Measurements from ENCODE around the gene MAMDC2. TPM values are rescaled to one million over a fixed set of nuclear protein-coding genes. Genes with fewer than 3 reads are reported as not detected.

Gene MAMDC2
- total RNA-seq, 6 experiments from 2014 or later = 4.0 to 16.6 (median 13.9) TPM

- peaks cover 34% of the 10 kb centered on the region for H3K36me3 Mint-ChIP-seq (ENCODE audit: low read depth)
- TF ChIP-seq, protein P1, sequence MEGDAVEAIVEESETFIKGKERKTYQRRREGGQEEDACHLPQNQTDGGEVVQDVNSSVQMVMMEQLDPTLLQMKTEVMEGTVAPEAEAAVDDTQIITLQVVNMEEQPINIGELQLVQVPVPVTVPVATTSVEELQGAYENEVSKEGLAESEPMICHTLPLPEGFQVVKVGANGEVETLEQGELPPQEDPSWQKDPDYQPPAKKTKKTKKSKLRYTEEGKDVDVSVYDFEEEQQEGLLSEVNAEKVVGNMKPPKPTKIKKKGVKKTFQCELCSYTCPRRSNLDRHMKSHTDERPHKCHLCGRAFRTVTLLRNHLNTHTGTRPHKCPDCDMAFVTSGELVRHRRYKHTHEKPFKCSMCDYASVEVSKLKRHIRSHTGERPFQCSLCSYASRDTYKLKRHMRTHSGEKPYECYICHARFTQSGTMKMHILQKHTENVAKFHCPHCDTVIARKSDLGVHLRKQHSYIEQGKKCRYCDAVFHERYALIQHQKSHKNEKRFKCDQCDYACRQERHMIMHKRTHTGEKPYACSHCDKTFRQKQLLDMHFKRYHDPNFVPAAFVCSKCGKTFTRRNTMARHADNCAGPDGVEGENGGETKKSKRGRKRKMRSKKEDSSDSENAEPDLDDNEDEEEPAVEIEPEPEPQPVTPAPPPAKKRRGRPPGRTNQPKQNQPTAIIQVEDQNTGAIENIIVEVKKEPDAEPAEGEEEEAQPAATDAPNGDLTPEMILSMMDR (IDR thresholded peaks at IDR 0.05) = no peak
- H3K27ac Mint-ChIP-seq = no peak overlapping the region
- no peak for DNase-seq
- H3K4me1 Mint-ChIP-seq (ENCODE audit: low read depth) = peaks cover 59% of the 10 kb centered on the region
- no peak overlapping the region for H3K4me3 Mint-ChIP-seq
- H3K9me3 Mint-ChIP-seq = peaks cover 4% of the 10 kb centered on the region; the same call in 1 of the 2 replicates
- no peaks in the 10 kb centered on the region for H3K27me3 Mint-ChIP-seq (ENCODE audit: insufficient read depth)
These were observed 173.4 kb downstream of the MAMDC2 start for GRCh38 chr9:70217029-70217428.

DNA sequence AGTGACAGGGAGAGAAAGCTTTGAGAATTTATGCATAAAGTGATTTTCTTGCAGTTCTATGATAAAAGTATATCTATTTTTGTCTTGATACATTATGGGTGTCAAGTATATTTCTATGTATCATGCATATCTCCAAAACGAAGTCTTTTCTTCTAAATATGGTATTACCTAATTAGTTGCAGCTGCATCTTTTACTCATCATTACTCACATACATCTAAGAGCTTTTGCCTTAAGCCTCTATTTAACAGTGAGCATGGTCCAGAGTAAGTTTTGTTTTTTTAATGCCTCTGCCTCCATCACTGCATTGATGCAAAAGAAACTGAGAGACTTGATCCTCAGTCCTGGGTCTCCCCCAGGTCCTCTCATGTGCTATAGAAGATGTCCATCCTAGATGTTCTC lies 175.1 kb downstream of the MAMDC2 start:
- H3K4me1 Mint-ChIP-seq (ENCODE audit: low read depth) = peaks cover 68% of the 10 kb centered on the region
- peaks cover 20% of the 10 kb centered on the region for H3K36me3 Mint-ChIP-seq (ENCODE audit: low read depth)
- DNase-seq = peak; percentile 79
- peak overlapping the region; percentile 49; the same call in 1 of the 2 replicates for H3K4me3 Mint-ChIP-seq
- H3K9me3 Mint-ChIP-seq = no peaks in the 10 kb centered on the region
- peak overlapping the region; percentile 77 for H3K27ac Mint-ChIP-seq
- TF ChIP-seq, protein P1 (IDR thresholded peaks at IDR 0.05) = no peak
- no peaks in the 10 kb centered on the region for H3K27me3 Mint-ChIP-seq (ENCODE audit: insufficient read depth)

- Mint-ChIP-seq H3K27ac (peak overlapping the region; percentile 66), H3K27me3 (ENCODE audit: insufficient read depth) (no peaks in the 10 kb centered on the region), H3K9me3 (no peaks in the 10 kb centered on the region), H3K36me3 (ENCODE audit: low read depth) (peaks cover 5% of the 10 kb centered on the region), H3K4me3 (no peak overlapping the region), H3K4me1 (ENCODE audit: low read depth) (peaks cover 55% of the 10 kb centered on the region)
- DNase-seq = peak; percentile 83
- TF ChIP-seq, protein P1 (IDR thresholded peaks at IDR 0.05) = no peak
These were observed 176.6 kb downstream of the MAMDC2 start for GRCh38 chr9:70220216-70220615.

GRCh38 chr9:70222354-70222753 lies 178.7 kb downstream of the MAMDC2 start:
- Mint-ChIP-seq H3K4me3 (no peak overlapping the region), H3K27me3 (ENCODE audit: insufficient read depth) (no peaks in the 10 kb centered on the region), H3K27ac (peak overlapping the region; percentile 10), H3K4me1 (ENCODE audit: low read depth) (peaks cover 48% of the 10 kb centered on the region), H3K9me3 (no peaks in the 10 kb centered on the region), H3K36me3 (ENCODE audit: low read depth) (no peaks in the 10 kb centered on the region)
- DNase-seq = peak; percentile 22
- TF ChIP-seq, protein P1 (IDR thresholded peaks at IDR 0.05) = no peak

DNA sequence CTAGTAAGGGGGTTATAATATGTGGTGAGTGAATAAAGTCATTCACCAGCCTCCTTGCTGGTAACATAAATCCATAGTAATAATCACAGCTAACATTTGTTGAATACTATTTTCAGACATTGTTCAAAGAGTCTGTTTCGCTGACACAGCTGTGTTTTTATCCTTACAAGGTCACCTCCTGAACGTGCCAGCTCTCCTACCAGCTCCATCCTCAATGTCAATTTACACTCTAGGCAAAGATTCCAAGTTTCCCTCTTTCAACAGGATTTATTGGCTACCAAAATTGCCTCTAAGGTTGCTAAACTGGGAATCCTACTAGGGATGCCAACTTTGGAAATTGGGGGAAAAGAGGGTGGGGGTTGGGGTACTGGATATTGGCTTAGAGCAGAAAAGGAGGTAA lies 184.5 kb downstream of the MAMDC2 start:
- H3K4me1 Mint-ChIP-seq (ENCODE audit: low read depth) = peaks cover 23% of the 10 kb centered on the region
- no peaks in the 10 kb centered on the region for H3K27me3 Mint-ChIP-seq (ENCODE audit: insufficient read depth)
- TF ChIP-seq, protein P1 (IDR thresholded peaks at IDR 0.05) = no peak
- no peak overlapping the region for H3K4me3 Mint-ChIP-seq
- H3K27ac Mint-ChIP-seq = no peak overlapping the region
- DNase-seq = no peak
- H3K36me3 Mint-ChIP-seq (ENCODE audit: low read depth) = no peaks in the 10 kb centered on the region
- H3K9me3 Mint-ChIP-seq = no peaks in the 10 kb centered on the region

GRCh38 chr9:70228611-70229010 lies 185.0 kb downstream of the MAMDC2 start:
- Mint-ChIP-seq H3K9me3 (no peaks in the 10 kb centered on the region), H3K4me3 (no peak overlapping the region), H3K27me3 (ENCODE audit: insufficient read depth) (no peaks in the 10 kb centered on the region), H3K27ac (peak overlapping the region; percentile 0; the same call in 1 of the 2 replicates), H3K36me3 (ENCODE audit: low read depth) (no peaks in the 10 kb centered on the region), H3K4me1 (ENCODE audit: low read depth) (peaks cover 23% of the 10 kb centered on the region)
- TF ChIP-seq, protein P1 (IDR thresholded peaks at IDR 0.05) = no peak
- DNase-seq = no peak
